A549 (cell line): ENCODE results near the gene EEF1B2.

ENCODE experiments used
- HMGXB4 ChIP-seq: fragments of 250-450 bp; sonication (Bioruptor Pico); IDR thresholded peaks from 2 replicates; pipeline ENCODE4 v1.5.0; 2021; ENCODE audit warnings: mild to moderate bottlenecking, moderate library complexity, borderline replicate concordance
- RAD21 ChIP-seq, 2 experiments: fragments of >200 bp in 1 of 2; sonication (Bioruptor Twin) in 1 of 2; formaldehyde crosslinking in 1 of 2; IDR thresholded peaks in 1 of 2; conservative IDR thresholded peaks in 1 of 2; 2 replicates in 1 of 2; 3 replicates in 1 of 2; pipeline ENCODE4 v1.6.1; 2012 to 2018; ENCODE audit warnings: inconsistent platforms in 1 of 2
- TF ChIP-seq, protein P1 (sequence below): fragments of 200-600 bp; sonication (generic); IDR thresholded peaks from 2 replicates; pipeline ENCODE4 v1.6.1; 2016; ENCODE audit warnings: antibody characterized with exemption, mild to moderate bottlenecking, moderate library complexity

GRCh38 chr2:206150168-206150567 lies 9.5 kb upstream of the EEF1B2 start:
- TF ChIP-seq RAD21 (conservative IDR thresholded peaks at IDR 0.05 in 1 of 2, IDR thresholded peaks at IDR 0.05 in 1 of 2), result no peak
- no peak for TF ChIP-seq HMGXB4 (CRISPR knock-in tag)
- TF ChIP-seq, protein P1, sequence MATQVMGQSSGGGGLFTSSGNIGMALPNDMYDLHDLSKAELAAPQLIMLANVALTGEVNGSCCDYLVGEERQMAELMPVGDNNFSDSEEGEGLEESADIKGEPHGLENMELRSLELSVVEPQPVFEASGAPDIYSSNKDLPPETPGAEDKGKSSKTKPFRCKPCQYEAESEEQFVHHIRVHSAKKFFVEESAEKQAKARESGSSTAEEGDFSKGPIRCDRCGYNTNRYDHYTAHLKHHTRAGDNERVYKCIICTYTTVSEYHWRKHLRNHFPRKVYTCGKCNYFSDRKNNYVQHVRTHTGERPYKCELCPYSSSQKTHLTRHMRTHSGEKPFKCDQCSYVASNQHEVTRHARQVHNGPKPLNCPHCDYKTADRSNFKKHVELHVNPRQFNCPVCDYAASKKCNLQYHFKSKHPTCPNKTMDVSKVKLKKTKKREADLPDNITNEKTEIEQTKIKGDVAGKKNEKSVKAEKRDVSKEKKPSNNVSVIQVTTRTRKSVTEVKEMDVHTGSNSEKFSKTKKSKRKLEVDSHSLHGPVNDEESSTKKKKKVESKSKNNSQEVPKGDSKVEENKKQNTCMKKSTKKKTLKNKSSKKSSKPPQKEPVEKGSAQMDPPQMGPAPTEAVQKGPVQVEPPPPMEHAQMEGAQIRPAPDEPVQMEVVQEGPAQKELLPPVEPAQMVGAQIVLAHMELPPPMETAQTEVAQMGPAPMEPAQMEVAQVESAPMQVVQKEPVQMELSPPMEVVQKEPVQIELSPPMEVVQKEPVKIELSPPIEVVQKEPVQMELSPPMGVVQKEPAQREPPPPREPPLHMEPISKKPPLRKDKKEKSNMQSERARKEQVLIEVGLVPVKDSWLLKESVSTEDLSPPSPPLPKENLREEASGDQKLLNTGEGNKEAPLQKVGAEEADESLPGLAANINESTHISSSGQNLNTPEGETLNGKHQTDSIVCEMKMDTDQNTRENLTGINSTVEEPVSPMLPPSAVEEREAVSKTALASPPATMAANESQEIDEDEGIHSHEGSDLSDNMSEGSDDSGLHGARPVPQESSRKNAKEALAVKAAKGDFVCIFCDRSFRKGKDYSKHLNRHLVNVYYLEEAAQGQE, result no peak
